Stimulated activated CD8-positive, alpha-beta memory T cell treated with anti-CD3 and anti-CD28 coated beads, Interleukin-12 subunit alpha, Interleukin-12 subunit beta, amount 100 ng/mL, for 4 hours (primary cell): ENCODE results near the gene FBXL2.
"Not testable (repeated sequence)": the region's sequence is repeated elsewhere in the genome, so short reads cannot be mapped to it uniquely, and the experiment has no call there.

Source experiments
- DNase-seq: peaks from one replicate; pipeline ENCODE4 v3.0.0-alpha.2; 2020; ENCODE audit warnings: low read depth

FBXL2 gene

GRCh38 chr3:33315826-33316225 is 38.6 kb downstream of the FBXL2 start:
- DNase-seq, result no peak

- no peak for DNase-seq
Measured at GRCh38 chr3:33317963-33318709, 40.9 kb downstream of the FBXL2 start.

GRCh38 chr3:33318710-33319380 is 41.6 kb downstream of the FBXL2 start:
- no peak for DNase-seq

GRCh38 chr3:33322412-33322811 is 45.2 kb downstream of the FBXL2 start:
- no peak for DNase-seq

- DNase-seq, result no peak
Measured at GRCh38 chr3:33331414-33331813, 54.2 kb downstream of the FBXL2 start.

GRCh38 chr3:33334364-33334763 is 57.1 kb downstream of the FBXL2 start:
- DNase-seq, result no peak

GRCh38 chr3:33338936-33339465 is 61.8 kb downstream of the FBXL2 start:
- DNase-seq, result not testable (repeated sequence)

GRCh38 chr3:33339758-33340157 is 62.5 kb downstream of the FBXL2 start:
- no peak for DNase-seq

GRCh38 chr3:33355611-33356010 is 78.4 kb downstream of the FBXL2 start:
- DNase-seq, result no peak

GRCh38 chr3:33358172-33358781 is 81.0 kb downstream of the FBXL2 start:
- DNase-seq, result no peak

GRCh38 chr3:33360136-33360825 is 83.0 kb downstream of the FBXL2 start:
- DNase-seq, result no peak

- DNase-seq, result no peak
Measured at GRCh38 chr3:33363113-33363800, 86.0 kb downstream of the FBXL2 start.

- DNase-seq, result no peak
Measured at GRCh38 chr3:33364060-33364459, 86.8 kb downstream of the FBXL2 start.

- DNase-seq, result no peak
Measured at GRCh38 chr3:33364531-33365128, 87.4 kb downstream of the FBXL2 start.

- DNase-seq, result no peak
Measured at GRCh38 chr3:33372218-33373081, 95.2 kb downstream of the FBXL2 start.

GRCh38 chr3:33373082-33373437 is 95.8 kb downstream of the FBXL2 start:
- DNase-seq, result no peak

- DNase-seq, result no peak
Measured at GRCh38 chr3:33377489-33377888, 100.2 kb downstream of the FBXL2 start.

GRCh38 chr3:33377931-33378330 is 100.7 kb downstream of the FBXL2 start:
- DNase-seq, result no peak

- DNase-seq, result no peak
Measured at GRCh38 chr3:33380653-33381052, 103.4 kb downstream of the FBXL2 start.

- DNase-seq, result no peak
Measured at GRCh38 chr3:33383951-33384350, 106.7 kb downstream of the FBXL2 start.
